ENCODE measurements around the gene HIVEP2.
A peak's percentile ranks its signal among the peaks of the same experiment; 100 is the strongest.

Gene HIVEP2

DNA sequence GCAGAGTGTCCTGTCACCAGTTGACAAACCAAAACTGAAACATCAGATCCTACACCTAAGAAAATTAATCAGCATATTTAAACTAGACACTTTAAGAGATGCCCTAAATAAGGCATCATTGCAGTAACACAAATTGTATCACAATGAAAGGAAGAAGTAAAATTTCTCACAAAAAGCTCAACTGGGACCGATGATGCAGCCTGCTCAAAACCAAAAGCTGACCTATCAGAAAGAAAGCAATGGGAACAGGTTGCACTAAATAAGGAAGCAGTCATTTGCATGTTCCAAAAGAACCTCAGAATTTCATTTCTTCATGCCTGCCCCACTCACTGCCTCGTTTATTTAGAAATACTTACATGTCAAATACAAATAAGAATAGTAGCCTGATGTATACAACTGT is 12.1 kb downstream of the HIVEP2 start:
- H3K9me3 ChIP-seq = no peaks in the 10 kb centered on the region
- no peak overlapping the region for H3K4me3 ChIP-seq (ENCODE audit: low read depth in 1 of 2, low read length in 1 of 2)
- H3K36me3 ChIP-seq = no peaks in the 10 kb centered on the region
- peaks cover 2% of the 10 kb centered on the region for H3K27me3 ChIP-seq
- H3K4me1 ChIP-seq (ENCODE audit: control insufficient read depth in 1 of 2, insufficient read depth in 1 of 2, low read depth in 1 of 2, low read length in 1 of 2) = no peaks in the 10 kb centered on the region
- no peak overlapping the region for H3K27ac ChIP-seq
- TF ChIP-seq, protein P1, sequence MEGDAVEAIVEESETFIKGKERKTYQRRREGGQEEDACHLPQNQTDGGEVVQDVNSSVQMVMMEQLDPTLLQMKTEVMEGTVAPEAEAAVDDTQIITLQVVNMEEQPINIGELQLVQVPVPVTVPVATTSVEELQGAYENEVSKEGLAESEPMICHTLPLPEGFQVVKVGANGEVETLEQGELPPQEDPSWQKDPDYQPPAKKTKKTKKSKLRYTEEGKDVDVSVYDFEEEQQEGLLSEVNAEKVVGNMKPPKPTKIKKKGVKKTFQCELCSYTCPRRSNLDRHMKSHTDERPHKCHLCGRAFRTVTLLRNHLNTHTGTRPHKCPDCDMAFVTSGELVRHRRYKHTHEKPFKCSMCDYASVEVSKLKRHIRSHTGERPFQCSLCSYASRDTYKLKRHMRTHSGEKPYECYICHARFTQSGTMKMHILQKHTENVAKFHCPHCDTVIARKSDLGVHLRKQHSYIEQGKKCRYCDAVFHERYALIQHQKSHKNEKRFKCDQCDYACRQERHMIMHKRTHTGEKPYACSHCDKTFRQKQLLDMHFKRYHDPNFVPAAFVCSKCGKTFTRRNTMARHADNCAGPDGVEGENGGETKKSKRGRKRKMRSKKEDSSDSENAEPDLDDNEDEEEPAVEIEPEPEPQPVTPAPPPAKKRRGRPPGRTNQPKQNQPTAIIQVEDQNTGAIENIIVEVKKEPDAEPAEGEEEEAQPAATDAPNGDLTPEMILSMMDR (IDR thresholded peaks at IDR 0.05) = no peak

DNA sequence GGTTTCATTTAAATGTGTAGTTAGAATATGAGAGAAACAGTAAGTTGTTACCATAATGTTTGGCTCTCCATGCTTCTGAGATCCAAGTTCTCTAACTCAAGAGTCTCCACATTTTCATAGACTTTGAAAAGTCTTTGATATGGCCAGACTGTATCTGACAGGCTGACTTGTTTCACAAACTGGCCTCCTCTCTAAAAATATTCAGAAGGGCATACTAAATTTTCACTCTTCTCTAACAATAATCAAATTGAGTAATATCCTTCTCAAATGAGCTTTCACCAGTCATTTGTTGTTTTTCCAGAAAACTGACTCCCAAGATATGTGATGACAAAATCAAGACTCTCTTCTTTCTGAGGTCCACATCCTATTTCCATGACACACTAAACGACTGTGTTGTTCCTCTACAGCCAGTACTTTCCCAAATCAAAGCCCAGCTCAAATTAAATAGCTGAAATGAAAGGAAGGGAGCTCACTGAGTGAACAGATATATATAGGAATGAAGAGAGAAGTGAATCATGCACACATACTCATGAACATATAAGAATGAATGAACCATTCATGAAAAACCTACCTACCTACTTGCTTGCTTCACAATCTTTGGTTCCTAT is 15.1 kb downstream of the HIVEP2 start:
- H3K4me1 ChIP-seq (ENCODE audit: control insufficient read depth in 1 of 2, insufficient read depth in 1 of 2, low read depth in 1 of 2, low read length in 1 of 2) = peaks cover 6 to 11% of the 10 kb centered on the region in 2 experiments
- TF ChIP-seq, protein P1 (IDR thresholded peaks at IDR 0.05) = no peak
- no peak overlapping the region for H3K27ac ChIP-seq
- no peaks in the 10 kb centered on the region for H3K36me3 ChIP-seq
- no peaks in the 10 kb centered on the region for H3K9me3 ChIP-seq
- no peak overlapping the region for H3K4me3 ChIP-seq (ENCODE audit: low read depth in 1 of 2, low read length in 1 of 2)
- H3K27me3 ChIP-seq = peaks cover 32% of the 10 kb centered on the region

- Histone ChIP-seq H3K36me3 (no peaks in the 10 kb centered on the region), H3K27me3 (peaks cover 37% of the 10 kb centered on the region), H3K4me1 (ENCODE audit: control insufficient read depth in 1 of 2, insufficient read depth in 1 of 2, low read depth in 1 of 2, low read length in 1 of 2) (peaks cover 6 to 11% of the 10 kb centered on the region in 2 experiments), H3K4me3 (ENCODE audit: low read depth in 1 of 2, low read length in 1 of 2) (no peak overlapping the region), H3K9me3 (no peaks in the 10 kb centered on the region), H3K27ac (no peak overlapping the region)
- TF ChIP-seq, protein P1 (IDR thresholded peaks at IDR 0.05) = no peak
These were observed 17.1 kb downstream of the HIVEP2 start for GRCh38 chr6:142927904-142928303.

DNA sequence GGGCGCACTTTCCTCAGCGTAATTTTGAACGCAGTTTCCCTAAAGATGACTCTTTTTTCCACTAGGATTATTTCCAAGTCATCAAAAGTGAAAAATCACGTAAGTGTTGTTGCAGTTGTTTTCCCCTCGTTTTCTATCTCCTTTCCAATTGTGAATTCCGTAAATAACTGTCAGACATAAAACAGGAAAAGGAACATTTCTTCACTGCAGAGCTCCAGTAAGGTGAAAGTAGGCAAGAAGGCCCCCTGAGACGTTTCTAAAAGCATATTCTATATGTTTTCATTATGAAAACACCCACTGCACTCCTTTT is 17.8 kb downstream of the HIVEP2 start:
- Histone ChIP-seq H3K9me3 (no peaks in the 10 kb centered on the region), H3K36me3 (no peaks in the 10 kb centered on the region), H3K4me3 (ENCODE audit: low read depth in 1 of 2, low read length in 1 of 2) (peak overlapping the region; percentile 54 to 57), H3K4me1 (ENCODE audit: control insufficient read depth in 1 of 2, insufficient read depth in 1 of 2, low read depth in 1 of 2, low read length in 1 of 2) (peaks cover 6 to 11% of the 10 kb centered on the region in 2 experiments), H3K27me3 (peaks cover 37% of the 10 kb centered on the region), H3K27ac (no peak overlapping the region)
- TF ChIP-seq, protein P1 (IDR thresholded peaks at IDR 0.05) = no peak

DNA sequence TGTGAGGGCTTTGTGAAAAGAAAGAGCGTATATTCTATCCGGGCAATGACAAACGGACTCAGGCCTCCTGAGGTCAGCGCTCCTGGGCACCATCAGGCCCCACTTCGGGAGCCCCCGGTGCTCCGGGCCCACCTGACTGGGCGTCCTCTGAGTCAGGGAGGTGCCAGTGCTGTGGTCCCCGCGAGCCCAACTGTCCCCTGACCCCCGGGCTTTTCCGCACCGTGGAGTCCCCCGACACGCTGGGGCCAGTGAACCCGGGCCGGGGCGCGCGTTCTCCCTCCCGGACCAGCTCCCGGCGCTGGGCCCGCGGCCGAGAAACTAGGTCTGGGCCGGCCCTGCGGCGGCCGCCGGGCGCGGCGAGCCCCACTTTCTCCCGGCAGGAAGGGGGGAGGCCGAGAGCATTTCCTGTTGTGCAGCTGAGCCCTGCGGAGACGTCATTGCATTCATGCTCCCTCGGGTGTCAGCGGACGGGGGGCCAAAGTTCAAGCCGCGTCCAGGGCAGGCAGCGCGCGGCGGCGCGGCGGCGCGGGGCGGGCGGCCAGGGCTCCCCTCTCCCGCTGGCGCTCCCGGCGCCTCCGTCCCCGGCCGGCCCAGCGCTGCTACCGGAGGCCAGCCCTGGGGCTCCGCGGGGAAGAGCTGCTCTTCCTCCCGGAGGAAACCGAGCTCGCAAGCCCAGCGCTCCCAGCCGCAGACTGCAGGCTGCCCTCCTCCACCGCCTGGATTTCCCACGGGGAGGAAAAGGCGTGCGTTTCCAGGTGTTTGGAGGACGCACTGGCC is 18.3 kb downstream of the HIVEP2 start:
- Histone ChIP-seq H3K4me1 (ENCODE audit: control insufficient read depth in 1 of 2, insufficient read depth in 1 of 2, low read depth in 1 of 2, low read length in 1 of 2) (peaks cover 6 to 11% of the 10 kb centered on the region in 2 experiments), H3K4me3 (ENCODE audit: low read depth in 1 of 2, low read length in 1 of 2) (peak overlapping the region; percentile 54 to 57), H3K36me3 (no peaks in the 10 kb centered on the region), H3K9me3 (no peaks in the 10 kb centered on the region), H3K27me3 (peaks cover 37% of the 10 kb centered on the region), H3K27ac (no peak overlapping the region)
- TF ChIP-seq, protein P1 (IDR thresholded peaks at IDR 0.05) = no peak
